GM12878 (cell line): ENCODE data around the gene LRIG3. TPM values are rescaled to one million over a fixed set of nuclear protein-coding genes. Genes with fewer than 3 reads are reported as not detected.

ENCODE experiments used
- ATAC-seq: fragments of 200-7000 bp; cut with Tn5 transposase; 3 replicates; pipeline ENCODE4 v1.9.1; 2020; ENCODE audit warnings: mild to moderate bottlenecking, moderate library complexity
- BruUV-seq: library from RNA; stranded (reverse); fragments of 400-500 nt; replicated peaks from 2 replicates; lab custom pipeline; 2021; lab: Mats Ljungman, UMichigan
- CTCF ChIA-PET: fragments of 300-600 bp; sonication (Branson Sonifier 250); formaldehyde crosslinking; extraction: SDS; loops from one replicate; lab custom pipeline; 2021; ENCODE audit warnings: inconsistent platforms; lab: Yijun Ruan, JAX
- POLR2A ChIA-PET: fragments of 350-600 bp; formaldehyde crosslinking; extraction: SDS; loops from one replicate; lab custom pipeline; 2021; ENCODE audit warnings: inconsistent platforms; lab: Charles Lee
- RAD21 ChIA-PET: fragments of 300-600 bp; sonication (Branson Sonifier 250); formaldehyde crosslinking; loops from one replicate; lab custom pipeline; 2023; ENCODE audit warnings: antibody characterized with exemption; ENCODE audit not compliant: unreplicated experiment; lab: Charles Lee
- SMC1A ChIA-PET: fragments of 300-600 bp; sonication (Branson Sonifier 250); formaldehyde crosslinking; loops from one replicate; lab custom pipeline; 2023; ENCODE audit not compliant: unreplicated experiment, uncharacterized antibody; lab: Charles Lee
- DNase-seq: peaks from one replicate; pipeline ENCODE4 v3.0.0-alpha.2; 2011; ENCODE audit warnings: low read depth, low spot score
- FAIRE-seq: peaks from 3 replicates; lab custom pipeline; 2011; peaks lifted over from hg19 to GRCh38; lab: Jason Lieb, UNC
- H2AFZ ChIP-seq: 2 replicates; pipeline ENCODE4 v1.6.0; 2011; ENCODE audit warnings: low read depth, low read length, control low read depth; ENCODE audit not compliant: control insufficient read depth
- H3K27ac ChIP-seq: 2 replicates; pipeline ENCODE4 v1.5.1; 2011; ENCODE audit warnings: control low read depth; ENCODE audit not compliant: control insufficient read depth, insufficient read depth
- H3K27me3 ChIP-seq, 2 experiments: replicated peaks in 1 of 2; 2 replicates each; pipeline versions ENCODE4 v1.6.0 to v1.6.1; 2011; ENCODE audit warnings: low read length in 1 of 2; ENCODE audit not compliant: control insufficient read depth in 2 of 2, insufficient read depth in 2 of 2
- H3K36me3 ChIP-seq, 2 experiments: 2 replicates each; pipeline ENCODE4 v1.5.1; 2011; ENCODE audit warnings: low read length in 1 of 2; ENCODE audit not compliant: control insufficient read depth in 2 of 2, insufficient read depth in 2 of 2
- H3K4me1 ChIP-seq: 2 replicates; pipeline ENCODE4 v1.6.1; 2011; ENCODE audit warnings: mild to moderate bottlenecking, low read length, moderate library complexity, mixed read lengths; ENCODE audit not compliant: control insufficient read depth, insufficient read depth
- H3K4me2 ChIP-seq: 2 replicates; pipeline ENCODE4 v1.6.0; 2011; ENCODE audit warnings: control low read depth; ENCODE audit not compliant: control insufficient read depth, insufficient read depth
- H3K4me3 ChIP-seq: fragments of 200-600 bp; sonication (generic); 2 replicates; pipeline ENCODE4 v1.5.1; 2016
- H3K79me2 ChIP-seq: 2 replicates; pipeline ENCODE4 v1.6.0; 2011; ENCODE audit warnings: low read length; ENCODE audit not compliant: control insufficient read depth, insufficient read depth
- H3K9ac ChIP-seq: 2 replicates; pipeline ENCODE4 v1.8.0; 2011; ENCODE audit warnings: low read length, control low read depth, mixed read lengths; ENCODE audit not compliant: control insufficient read depth, insufficient read depth
- H3K9me3 ChIP-seq: replicated peaks from 3 replicates; pipeline ENCODE4 v1.5.1; 2011; ENCODE audit warnings: mild to moderate bottlenecking, low read length; ENCODE audit not compliant: control insufficient read depth, insufficient read depth
- H4K20me1 ChIP-seq: 2 replicates; pipeline ENCODE4 v1.6.0; 2011; ENCODE audit not compliant: control insufficient read depth, insufficient read depth
- BCL11A ChIP-seq: IDR thresholded peaks from 2 replicates; pipeline ENCODE4 v1.6.1; 2011; ENCODE audit warnings: low read depth, low read length
- CBFB ChIP-seq: IDR thresholded peaks from 2 replicates; pipeline ENCODE4 v1.6.1; 2016; ENCODE audit warnings: antibody characterized with exemption, low read depth
- CHD1 ChIP-seq: IDR thresholded peaks from 2 replicates; pipeline ENCODE4 v1.6.1; 2012; ENCODE audit warnings: low read depth, low read length, improper control_type of control experiment
- CREB1 ChIP-seq: IDR thresholded peaks from 2 replicates; pipeline ENCODE4 v1.6.1; 2012; ENCODE audit warnings: low read depth, mild to moderate bottlenecking, inconsistent platforms
- FOXK2 ChIP-seq: fragments of 450-650 bp; IDR thresholded peaks from 2 replicates; pipeline ENCODE4 v1.6.1; 2017; ENCODE audit warnings: mild to moderate bottlenecking, moderate library complexity
- MLLT1 ChIP-seq: fragments of 450-650 bp; IDR thresholded peaks from 2 replicates; pipeline ENCODE4 v1.6.1; 2016; ENCODE audit warnings: mild to moderate bottlenecking
- PRDM15 ChIP-seq: fragments of 450-650 bp; formaldehyde crosslinking; IDR thresholded peaks from 2 replicates; pipeline ENCODE4 v1.4.0; 2020; ENCODE audit warnings: mild to moderate bottlenecking, moderate library complexity
- SIN3A ChIP-seq: IDR thresholded peaks from 2 replicates; pipeline ENCODE4 v1.6.1; 2012; ENCODE audit warnings: low read depth, low read length, improper control_type of control experiment
- SMC3 ChIP-seq: IDR thresholded peaks from 2 replicates; pipeline ENCODE4 v1.6.1; 2011; ENCODE audit warnings: low read length, improper control_type of control experiment, borderline replicate concordance
- STAT1 ChIP-seq: fragments of 450-650 bp; conservative IDR thresholded peaks from 2 replicates; pipeline ENCODE4 v1.6.1; 2014; ENCODE audit warnings: antibody characterized with exemption, mild to moderate bottlenecking
- TCF12 ChIP-seq: IDR thresholded peaks from 2 replicates; pipeline ENCODE4 v1.6.1; 2011; ENCODE audit warnings: low read depth, mild to moderate bottlenecking, low read length
- ZZZ3 ChIP-seq: IDR thresholded peaks from 2 replicates; pipeline ENCODE4 v1.6.1; 2011; ENCODE audit warnings: low read depth; ENCODE audit not compliant: control insufficient read depth, insufficient read length
- WGBS: methylation state at CpG from one replicate; pipeline ENCODE4 v1.1.6; 2016; ENCODE audit warnings: low lambda C conversion rate; ENCODE audit not compliant: insufficient replicate concordance, insufficient coverage; ENCODE audit errors: missing lambda C conversion rate; 5-methylcytosine and 5-hydroxymethylcytosine counted together
- in situ Hi-C: fragments of 300-500 bp; cut with MboI; formaldehyde crosslinking; loops from 9 replicates; pipeline ENCODE4 v1.14.3; 2018; ENCODE audit warnings: mixed read lengths
- intact Hi-C: fragments of 100-400 bp; cut with micrococcal nuclease; formaldehyde crosslinking; loops from one replicate; pipeline ENCODE4 v1.14.2; 2022; ENCODE audit not compliant: unreplicated experiment
- polyA plus RNA-seq, 11 experiments: library from polyadenylated mRNA; depleted of rRNA in 4 of 11; unstranded in 6 of 11; stranded (reverse) in 5 of 11; fragments of >200 nt; fragmentation: Nextera tagmentation in 4 of 11; fragmentation: Illumina TruSeq in 1 of 11; extraction: Ambion mirVana in 4 of 11; extraction: Trizol in 1 of 11; gene quantifications; 1 replicate in 1 of 11; 2 replicates in 10 of 11; pipeline versions ENCODE4 v1.2.1 to v1.2.3, GENCODE V29; 2011 to 2016; ENCODE audit warnings: inconsistent platforms in 2 of 11, missing spikeins in 2 of 11, low read depth in 1 of 11
- total RNA-seq, 4 experiments: library from RNA; depleted of rRNA in 3 of 4; stranded (reverse); fragments of >200 nt in 3 of 4; fragmentation: Illumina TruSeq in 1 of 4; extraction: Trizol in 1 of 4; gene quantifications; 2 replicates each; pipeline versions ENCODE4 v1.2.1 to v1.2.3, GENCODE V29; 2013 to 2021
- TF ChIP-seq, protein P1 (sequence below): fragments of 450-650 bp; IDR thresholded peaks from 2 replicates; pipeline ENCODE4 v1.6.1; 2014; ENCODE audit warnings: mild to moderate bottlenecking
- TF ChIP-seq, protein P2 (sequence below): fragments of 450-650 bp; IDR thresholded peaks from 2 replicates; pipeline ENCODE4 v1.6.1; 2018; ENCODE audit warnings: borderline replicate concordance, mild to moderate bottlenecking; ENCODE audit not compliant: partially characterized antibody

The LRIG3 gene
- total and polyA plus RNA-seq, 10 of the 15 experiments (the other 5 are each of a cell fraction or from before 2014, with no cell fraction given): 0.95 to 8.5 (median 5.0) TPM

- Histone ChIP-seq H3K79me2 (no peaks in the 10 kb centered on the region), H3K4me3 (no peak overlapping the region), H3K27me3 (no peaks in the 10 kb centered on the region), H2AFZ (no peak overlapping the region), H3K4me1 (no peaks in the 10 kb centered on the region), H4K20me1 (no peaks in the 10 kb centered on the region), H3K27ac (no peak overlapping the region)
- POLR2A ChIA-PET: no interaction called here
- no TSS peak for BruUV-seq
- in situ Hi-C loops: no loop called here
- WGBS: 54% methylated on average over 4 of the region's 4 CpGs
- TF ChIP-seq PRDM15 (CRISPR knock-in tag) (no peak), SMC3 (no peak), CHD1 (no peak), STAT1 (no peak), MLLT1 (no peak), BCL11A (no peak), FOXK2 (no peak), CREB1 (no peak), SIN3A (no peak), CBFB (no peak), TCF12 (no peak), ZZZ3 (no peak)
- TF ChIP-seq, protein P1, sequence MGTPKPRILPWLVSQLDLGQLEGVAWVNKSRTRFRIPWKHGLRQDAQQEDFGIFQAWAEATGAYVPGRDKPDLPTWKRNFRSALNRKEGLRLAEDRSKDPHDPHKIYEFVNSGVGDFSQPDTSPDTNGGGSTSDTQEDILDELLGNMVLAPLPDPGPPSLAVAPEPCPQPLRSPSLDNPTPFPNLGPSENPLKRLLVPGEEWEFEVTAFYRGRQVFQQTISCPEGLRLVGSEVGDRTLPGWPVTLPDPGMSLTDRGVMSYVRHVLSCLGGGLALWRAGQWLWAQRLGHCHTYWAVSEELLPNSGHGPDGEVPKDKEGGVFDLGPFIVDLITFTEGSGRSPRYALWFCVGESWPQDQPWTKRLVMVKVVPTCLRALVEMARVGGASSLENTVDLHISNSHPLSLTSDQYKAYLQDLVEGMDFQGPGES: no peak
- TF ChIP-seq, protein P2, sequence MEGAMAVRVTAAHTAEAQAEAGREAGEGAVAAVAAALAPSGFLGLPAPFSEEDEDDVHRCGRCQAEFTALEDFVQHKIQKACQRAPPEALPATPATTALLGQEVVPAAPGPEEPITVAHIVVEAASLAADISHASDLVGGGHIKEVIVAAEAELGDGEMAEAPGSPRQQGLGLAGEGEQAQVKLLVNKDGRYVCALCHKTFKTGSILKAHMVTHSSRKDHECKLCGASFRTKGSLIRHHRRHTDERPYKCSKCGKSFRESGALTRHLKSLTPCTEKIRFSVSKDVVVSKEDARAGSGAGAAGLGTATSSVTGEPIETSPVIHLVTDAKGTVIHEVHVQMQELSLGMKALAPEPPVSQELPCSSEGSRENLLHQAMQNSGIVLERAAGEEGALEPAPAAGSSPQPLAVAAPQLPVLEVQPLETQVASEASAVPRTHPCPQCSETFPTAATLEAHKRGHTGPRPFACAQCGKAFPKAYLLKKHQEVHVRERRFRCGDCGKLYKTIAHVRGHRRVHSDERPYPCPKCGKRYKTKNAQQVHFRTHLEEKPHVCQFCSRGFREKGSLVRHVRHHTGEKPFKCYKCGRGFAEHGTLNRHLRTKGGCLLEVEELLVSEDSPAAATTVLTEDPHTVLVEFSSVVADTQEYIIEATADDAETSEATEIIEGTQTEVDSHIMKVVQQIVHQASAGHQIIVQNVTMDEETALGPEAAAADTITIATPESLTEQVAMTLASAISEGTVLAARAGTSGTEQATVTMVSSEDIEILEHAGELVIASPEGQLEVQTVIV: no peak
- TF ChIP-seq, all 136 proteins: peak for 0
- RAD21 ChIA-PET: no interaction called here
- H3K9ac ChIP-seq: no peak overlapping the region
- H3K9me3 ChIP-seq: no peaks in the 10 kb centered on the region
- H3K4me2 ChIP-seq: no peak overlapping the region
- no peaks in the 10 kb centered on the region for H3K36me3 ChIP-seq
- ATAC-seq: no peak
- no peak for DNase-seq
- SMC1A ChIA-PET: interaction anchor here (0.5 kb wide), 1 partner anchor 207 kb away, joined by 3 read pairs; no protein-coding TSS in a partner anchor
- intact Hi-C loops: no loop called here
- FAIRE-seq: no peak
- CTCF ChIA-PET: no interaction called here
Measured at GRCh38 chr12:58967561-58967960, 47.3 kb upstream of the LRIG3 start.
